Measurements from ENCODE around the gene MCF2. TPM values are rescaled to one million over a fixed set of nuclear protein-coding genes. Genes with fewer than 3 reads are reported as not detected.

The MCF2 gene
- total and polyA plus RNA-seq, 8 donors = 0.08 to 0.46 (median 0.31) TPM; not detected in 4

DNA sequence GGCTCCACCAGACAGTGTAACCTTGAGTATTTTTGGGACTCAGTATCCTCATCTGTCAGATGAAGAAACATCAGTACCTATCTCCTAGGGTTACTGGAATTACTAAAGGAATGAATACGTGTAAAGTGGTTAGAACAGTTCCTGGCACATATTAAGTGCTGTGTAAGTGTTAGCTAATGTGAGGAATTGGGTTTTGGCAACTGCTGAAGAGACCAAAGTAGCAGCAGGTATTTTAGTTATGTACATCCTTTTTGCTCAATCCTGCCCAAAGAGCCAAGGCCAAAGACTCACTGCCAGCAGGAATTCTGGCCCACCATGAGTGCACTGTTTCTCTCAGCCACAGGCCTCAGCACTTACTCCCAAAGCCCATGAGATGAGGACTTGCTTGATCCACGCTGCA, 16.7 kb upstream of the MCF2 start:
- no peak overlapping the region for H3K27ac ChIP-seq
- no peaks in the 10 kb centered on the region for H3K27me3 ChIP-seq
- H3K4me1 ChIP-seq = no peaks in the 10 kb centered on the region
- no peaks in the 10 kb centered on the region for H3K9me3 ChIP-seq
- intact Hi-C loops (cut with DNase I; ENCODE audit: low total_unique reads) = no loop called here
- H3K36me3 ChIP-seq = no peaks in the 10 kb centered on the region
- TF ChIP-seq POLR2AphosphoS5 (IDR thresholded peaks at IDR 0.05) = no peak
- TF ChIP-seq EP300 (IDR thresholded peaks at IDR 0.05) = no peak
- TF ChIP-seq POLR2A (IDR thresholded peaks at IDR 0.05) = no peak
- TF ChIP-seq, protein P1, sequence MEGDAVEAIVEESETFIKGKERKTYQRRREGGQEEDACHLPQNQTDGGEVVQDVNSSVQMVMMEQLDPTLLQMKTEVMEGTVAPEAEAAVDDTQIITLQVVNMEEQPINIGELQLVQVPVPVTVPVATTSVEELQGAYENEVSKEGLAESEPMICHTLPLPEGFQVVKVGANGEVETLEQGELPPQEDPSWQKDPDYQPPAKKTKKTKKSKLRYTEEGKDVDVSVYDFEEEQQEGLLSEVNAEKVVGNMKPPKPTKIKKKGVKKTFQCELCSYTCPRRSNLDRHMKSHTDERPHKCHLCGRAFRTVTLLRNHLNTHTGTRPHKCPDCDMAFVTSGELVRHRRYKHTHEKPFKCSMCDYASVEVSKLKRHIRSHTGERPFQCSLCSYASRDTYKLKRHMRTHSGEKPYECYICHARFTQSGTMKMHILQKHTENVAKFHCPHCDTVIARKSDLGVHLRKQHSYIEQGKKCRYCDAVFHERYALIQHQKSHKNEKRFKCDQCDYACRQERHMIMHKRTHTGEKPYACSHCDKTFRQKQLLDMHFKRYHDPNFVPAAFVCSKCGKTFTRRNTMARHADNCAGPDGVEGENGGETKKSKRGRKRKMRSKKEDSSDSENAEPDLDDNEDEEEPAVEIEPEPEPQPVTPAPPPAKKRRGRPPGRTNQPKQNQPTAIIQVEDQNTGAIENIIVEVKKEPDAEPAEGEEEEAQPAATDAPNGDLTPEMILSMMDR (IDR thresholded peaks at IDR 0.05) = no peak
- no peak overlapping the region for H3K4me3 ChIP-seq
- 61 to 93% (median 78%) methylated on average over 2 of the region's 2 CpGs for WGBS, 5 donors
- no peak for DNase-seq

DNA sequence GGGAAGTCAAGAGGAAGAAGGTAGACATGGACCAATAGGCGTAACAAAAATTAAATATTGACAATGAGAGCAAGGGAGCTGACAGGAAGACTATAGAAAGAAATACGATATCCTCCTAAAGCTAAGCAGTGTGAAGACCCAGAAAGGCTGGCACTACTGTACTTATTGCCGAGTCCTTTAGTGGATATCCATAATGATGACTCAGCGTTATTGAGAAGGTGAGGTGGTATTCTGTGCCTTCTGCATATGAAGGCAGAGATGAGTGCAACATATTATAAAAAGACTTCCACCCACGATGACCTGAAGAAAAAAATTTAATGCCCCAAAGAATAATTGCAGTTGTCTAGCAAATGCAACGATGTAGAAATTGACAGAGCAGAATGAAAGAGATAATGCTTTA, 13.0 kb upstream of the MCF2 start:
- no peak for DNase-seq
- Histone ChIP-seq H3K27ac (no peak overlapping the region), H3K27me3 (no peaks in the 10 kb centered on the region), H3K36me3 (no peaks in the 10 kb centered on the region), H3K4me1 (no peaks in the 10 kb centered on the region), H3K4me3 (no peak overlapping the region), H3K9me3 (no peaks in the 10 kb centered on the region)
- 80 to 95% (median 93%) methylated on average over 6 of the region's 6 CpGs for WGBS, 5 donors
- intact Hi-C loops (cut with DNase I; ENCODE audit: low total_unique reads) = no loop called here
- TF ChIP-seq EP300 (IDR thresholded peaks at IDR 0.05) = no peak
- TF ChIP-seq POLR2AphosphoS5 (IDR thresholded peaks at IDR 0.05) = no peak
- TF ChIP-seq, protein P1 (IDR thresholded peaks at IDR 0.05) = no peak
- no peak for TF ChIP-seq POLR2A (IDR thresholded peaks at IDR 0.05)

DNA sequence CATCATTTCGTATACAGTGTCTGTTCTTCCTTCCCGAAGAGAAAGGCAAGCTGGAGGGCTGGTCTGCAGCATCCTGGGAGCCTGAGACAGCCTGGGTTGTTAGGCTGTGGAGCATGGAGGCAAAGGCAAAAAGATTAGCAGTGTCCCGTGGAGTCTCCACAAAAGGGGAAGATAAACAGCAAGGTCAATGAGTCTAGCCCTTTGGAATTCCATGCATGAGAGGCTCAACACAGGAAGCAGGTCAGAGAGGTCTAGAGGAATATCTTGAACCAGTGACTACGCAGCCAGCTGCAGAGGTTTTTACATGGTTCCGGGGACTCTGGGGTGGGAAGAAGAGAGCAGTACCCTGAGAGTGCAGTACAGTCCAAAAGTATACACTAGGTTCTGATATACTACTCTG, 12.2 kb upstream of the MCF2 start:
- Histone ChIP-seq H3K4me3 (no peak overlapping the region), H3K4me1 (no peaks in the 10 kb centered on the region), H3K27me3 (no peaks in the 10 kb centered on the region), H3K9me3 (no peaks in the 10 kb centered on the region), H3K36me3 (no peaks in the 10 kb centered on the region), H3K27ac (no peak overlapping the region)
- DNase-seq = no peak
- intact Hi-C loops (cut with DNase I; ENCODE audit: low total_unique reads) = no loop called here
- TF ChIP-seq POLR2AphosphoS5 (IDR thresholded peaks at IDR 0.05) (no peak), EP300 (IDR thresholded peaks at IDR 0.05) (no peak), POLR2A (IDR thresholded peaks at IDR 0.05) (no peak)
- TF ChIP-seq, protein P1 (IDR thresholded peaks at IDR 0.05) = no peak
- 36 to 49% (median 44%) methylated on average over 5 of the region's 5 CpGs for WGBS, 5 donors

DNA sequence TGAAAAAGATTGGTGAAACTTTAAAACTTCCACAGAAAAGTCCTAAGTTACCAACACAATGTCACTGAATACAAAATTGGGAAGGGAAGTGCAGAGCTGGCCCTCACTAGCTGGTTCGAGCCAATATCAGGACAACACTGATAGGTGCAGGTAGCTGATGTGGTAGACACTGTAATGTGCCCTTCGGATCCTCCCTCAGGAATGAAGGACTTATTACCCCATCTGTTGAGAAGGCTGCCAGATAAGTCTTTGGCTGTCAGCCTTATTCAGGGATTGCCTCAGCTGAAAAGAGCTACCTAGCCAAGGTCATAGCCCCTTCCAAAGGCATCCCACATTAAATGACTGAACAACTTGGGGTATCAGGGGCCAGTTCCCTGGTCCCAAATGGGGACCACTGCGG, 5.3 kb downstream of the MCF2 start:
- no peaks in the 10 kb centered on the region for H3K4me1 ChIP-seq
- peaks cover 0 to 6% (median 0%) of the 10 kb centered on the region in 4 donors for H3K9me3 ChIP-seq
- DNase-seq = no peak
- no peak for TF ChIP-seq POLR2A (IDR thresholded peaks at IDR 0.05)
- TF ChIP-seq, protein P1 (IDR thresholded peaks at IDR 0.05) = no peak
- H3K27me3 ChIP-seq = peaks cover 0 to 3% (median 0%) of the 10 kb centered on the region in 3 donors
- H3K4me3 ChIP-seq = no peak overlapping the region
- H3K36me3 ChIP-seq = no peaks in the 10 kb centered on the region
- WGBS, 5 donors = 76 to 94% (median 88%) methylated on average over 2 to 3 of the region's 3 CpGs
- no peak overlapping the region for H3K27ac ChIP-seq
- intact Hi-C loops (cut with DNase I; ENCODE audit: low total_unique reads) = no loop called here

Measured in stomach (tissue), 9 donors.